ENCODE measurements around the gene CDC40.

CDC40 gene

DNA sequence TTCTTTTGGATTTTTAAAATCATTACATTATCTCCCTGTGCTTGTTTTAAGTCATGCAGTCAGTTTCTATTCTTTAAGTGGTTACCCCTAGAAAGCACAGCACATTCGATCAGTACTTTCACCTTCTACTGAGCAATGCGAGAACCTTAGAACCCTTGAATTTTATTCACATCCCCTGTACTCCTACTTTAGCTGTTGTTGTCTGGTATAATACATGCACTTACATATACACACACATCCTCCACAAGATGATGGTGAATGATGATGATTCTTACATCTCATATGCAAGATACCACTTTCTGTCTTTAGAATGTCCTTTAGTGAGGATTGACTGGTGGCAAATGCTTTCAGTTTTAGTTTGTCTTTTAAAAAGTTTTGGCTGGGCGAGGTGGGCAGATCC, 5.7 kb downstream of the CDC40 start:
- Histone ChIP-seq H3K9me2 (replicated peaks; ENCODE audit: insufficient read depth, low read length) (no peaks in the 10 kb centered on the region), H3K4me3 (ENCODE audit: insufficient read depth, low read length, poor library complexity, severe bottlenecking) (no peak overlapping the region), H3K27ac (ENCODE audit: low read depth, low read length) (no peak overlapping the region), H2AFZ (ENCODE audit: low read depth, low read length, severe bottlenecking) (no peak overlapping the region), H3K9ac (ENCODE audit: low read length) (no peak overlapping the region), H3K9me3 (ENCODE audit: insufficient read depth, low read length) (no peaks in the 10 kb centered on the region), H3K27me3 (ENCODE audit: low read length) (no peaks in the 10 kb centered on the region), H3K36me3 (ENCODE audit: low read length) (no peaks in the 10 kb centered on the region), H3K79me2 (ENCODE audit: insufficient read depth, low read length) (peaks cover 98% of the 10 kb centered on the region), H3K4me2 (ENCODE audit: low read depth, low read length, poor library complexity, severe bottlenecking) (no peak overlapping the region), H3F3A (ENCODE audit: insufficient read depth) (no peaks in the 10 kb centered on the region), H4K20me1 (ENCODE audit: low read depth, low read length) (peaks cover 21% of the 10 kb centered on the region)
- no peak for TF ChIP-seq EZH2phosphoT487 (conservative IDR thresholded peaks at IDR 0.05; ENCODE audit: low read length)
- TF ChIP-seq, protein P1, sequence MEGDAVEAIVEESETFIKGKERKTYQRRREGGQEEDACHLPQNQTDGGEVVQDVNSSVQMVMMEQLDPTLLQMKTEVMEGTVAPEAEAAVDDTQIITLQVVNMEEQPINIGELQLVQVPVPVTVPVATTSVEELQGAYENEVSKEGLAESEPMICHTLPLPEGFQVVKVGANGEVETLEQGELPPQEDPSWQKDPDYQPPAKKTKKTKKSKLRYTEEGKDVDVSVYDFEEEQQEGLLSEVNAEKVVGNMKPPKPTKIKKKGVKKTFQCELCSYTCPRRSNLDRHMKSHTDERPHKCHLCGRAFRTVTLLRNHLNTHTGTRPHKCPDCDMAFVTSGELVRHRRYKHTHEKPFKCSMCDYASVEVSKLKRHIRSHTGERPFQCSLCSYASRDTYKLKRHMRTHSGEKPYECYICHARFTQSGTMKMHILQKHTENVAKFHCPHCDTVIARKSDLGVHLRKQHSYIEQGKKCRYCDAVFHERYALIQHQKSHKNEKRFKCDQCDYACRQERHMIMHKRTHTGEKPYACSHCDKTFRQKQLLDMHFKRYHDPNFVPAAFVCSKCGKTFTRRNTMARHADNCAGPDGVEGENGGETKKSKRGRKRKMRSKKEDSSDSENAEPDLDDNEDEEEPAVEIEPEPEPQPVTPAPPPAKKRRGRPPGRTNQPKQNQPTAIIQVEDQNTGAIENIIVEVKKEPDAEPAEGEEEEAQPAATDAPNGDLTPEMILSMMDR (IDR thresholded peaks at IDR 0.05; ENCODE audit: insufficient read depth, low read length, poor library complexity, severe bottlenecking): no peak

DNA sequence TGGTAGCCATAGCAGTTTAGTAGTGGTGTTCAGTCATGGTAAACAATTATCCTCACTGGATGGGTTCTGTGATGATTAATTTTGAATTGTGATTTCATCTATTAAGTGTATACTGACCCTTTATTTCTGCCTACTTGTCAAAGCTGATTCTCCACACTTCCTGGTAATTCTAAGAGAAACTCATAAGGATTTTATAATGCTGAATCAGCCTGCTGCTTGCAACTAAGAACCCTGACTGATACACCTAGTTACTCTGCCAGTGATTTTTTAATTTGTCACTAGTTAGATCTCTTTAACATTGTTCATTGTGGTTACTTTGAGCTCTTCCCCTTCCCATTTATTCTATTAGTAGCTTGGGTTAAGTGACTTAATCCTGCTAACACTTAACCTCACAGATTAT, 8.6 kb downstream of the CDC40 start:
- no peaks in the 10 kb centered on the region for H3K27me3 ChIP-seq (ENCODE audit: low read length)

GRCh38 chr6:110190726-110191125, 10.5 kb downstream of the CDC40 start:
- no peaks in the 10 kb centered on the region for H3K9me3 ChIP-seq (ENCODE audit: insufficient read depth, low read length)
- peaks cover 92% of the 10 kb centered on the region for H3K79me2 ChIP-seq (ENCODE audit: insufficient read depth, low read length)
- no peak overlapping the region for H2AFZ ChIP-seq (ENCODE audit: low read depth, low read length, severe bottlenecking)
- H3K36me3 ChIP-seq (ENCODE audit: low read length): peaks cover 14% of the 10 kb centered on the region; the same call in 1 of the 2 replicates
- no peak overlapping the region for H3K4me2 ChIP-seq (ENCODE audit: low read depth, low read length, poor library complexity, severe bottlenecking)
- H4K20me1 ChIP-seq (ENCODE audit: low read depth, low read length): peaks cover 17% of the 10 kb centered on the region
- TF ChIP-seq, protein P1 (IDR thresholded peaks at IDR 0.05; ENCODE audit: insufficient read depth, low read length, poor library complexity, severe bottlenecking): no peak
- no peak for TF ChIP-seq EZH2phosphoT487 (conservative IDR thresholded peaks at IDR 0.05; ENCODE audit: low read length)
- H3K27ac ChIP-seq (ENCODE audit: low read depth, low read length): no peak overlapping the region
- no peak overlapping the region for H3K9ac ChIP-seq (ENCODE audit: low read length)
- H3K4me3 ChIP-seq (ENCODE audit: insufficient read depth, low read length, poor library complexity, severe bottlenecking): no peak overlapping the region
- no peaks in the 10 kb centered on the region for H3K9me2 ChIP-seq (replicated peaks; ENCODE audit: insufficient read depth, low read length)
- no peaks in the 10 kb centered on the region; the same call in 1 of the 2 replicates for H3F3A ChIP-seq (ENCODE audit: insufficient read depth)
- H3K27me3 ChIP-seq (ENCODE audit: low read length): no peaks in the 10 kb centered on the region

More for the DNA sequence above, 8.6 kb downstream of the CDC40 start:
- H3K36me3 ChIP-seq (ENCODE audit: low read length): peaks cover 6% of the 10 kb centered on the region; the same call in 1 of the 2 replicates
- no peak overlapping the region for H2AFZ ChIP-seq (ENCODE audit: low read depth, low read length, severe bottlenecking)
- TF ChIP-seq EZH2phosphoT487 (conservative IDR thresholded peaks at IDR 0.05; ENCODE audit: low read length): no peak
- TF ChIP-seq, protein P1 (IDR thresholded peaks at IDR 0.05; ENCODE audit: insufficient read depth, low read length, poor library complexity, severe bottlenecking): no peak
- no peak overlapping the region for H3K4me2 ChIP-seq (ENCODE audit: low read depth, low read length, poor library complexity, severe bottlenecking)
- no peak overlapping the region for H3K4me3 ChIP-seq (ENCODE audit: insufficient read depth, low read length, poor library complexity, severe bottlenecking)
- peaks cover 90% of the 10 kb centered on the region for H3K79me2 ChIP-seq (ENCODE audit: insufficient read depth, low read length)
- peaks cover 21% of the 10 kb centered on the region for H4K20me1 ChIP-seq (ENCODE audit: low read depth, low read length)
- H3K27ac ChIP-seq (ENCODE audit: low read depth, low read length): no peak overlapping the region
- no peaks in the 10 kb centered on the region for H3K9me3 ChIP-seq (ENCODE audit: insufficient read depth, low read length)
- H3F3A ChIP-seq (ENCODE audit: insufficient read depth): no peaks in the 10 kb centered on the region; the same call in 1 of the 2 replicates
- no peak overlapping the region for H3K9ac ChIP-seq (ENCODE audit: low read length)
- no peaks in the 10 kb centered on the region for H3K9me2 ChIP-seq (replicated peaks; ENCODE audit: insufficient read depth, low read length)

All from SU-DHL-6 (cell line).